ENCODE results near the gene CTSE.

The CTSE gene

DNA sequence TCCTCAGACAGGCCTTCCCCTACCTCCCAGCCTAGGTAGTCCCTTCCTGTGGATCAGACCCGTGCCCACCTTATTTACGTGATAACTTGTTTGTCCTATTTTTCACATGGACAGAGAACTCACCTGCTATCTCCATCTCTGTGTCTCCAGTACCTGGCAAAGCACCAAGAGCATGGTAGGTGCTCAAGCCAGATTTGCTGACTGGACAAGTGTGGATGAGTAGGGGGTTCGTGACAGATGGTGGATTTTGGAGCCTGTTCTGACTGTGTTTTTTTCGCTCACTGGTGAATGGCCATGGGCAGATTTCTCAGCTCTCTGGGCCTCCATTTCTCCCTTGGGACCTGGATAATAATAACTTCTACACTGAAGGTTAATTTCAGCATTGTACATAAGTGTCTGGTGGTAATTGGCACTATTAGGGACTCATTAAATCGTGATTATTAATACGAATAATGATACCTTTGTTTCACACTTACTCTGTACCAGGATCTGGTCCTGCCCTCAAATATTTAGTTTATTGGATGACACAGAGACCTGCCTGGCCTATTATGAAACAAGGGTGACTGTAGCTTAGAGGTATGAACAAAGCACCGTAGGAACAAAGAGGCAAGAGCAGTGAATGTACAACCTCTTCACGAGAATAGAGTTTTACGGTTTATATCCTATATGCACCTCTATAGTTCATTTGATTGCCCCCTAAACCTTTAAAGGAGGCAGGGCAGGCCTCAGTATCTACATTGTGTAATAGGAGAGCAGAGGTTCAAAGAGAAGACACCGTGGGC, 56.0 kb downstream of the CTSE start:
- DNase-seq, result no peak

DNA sequence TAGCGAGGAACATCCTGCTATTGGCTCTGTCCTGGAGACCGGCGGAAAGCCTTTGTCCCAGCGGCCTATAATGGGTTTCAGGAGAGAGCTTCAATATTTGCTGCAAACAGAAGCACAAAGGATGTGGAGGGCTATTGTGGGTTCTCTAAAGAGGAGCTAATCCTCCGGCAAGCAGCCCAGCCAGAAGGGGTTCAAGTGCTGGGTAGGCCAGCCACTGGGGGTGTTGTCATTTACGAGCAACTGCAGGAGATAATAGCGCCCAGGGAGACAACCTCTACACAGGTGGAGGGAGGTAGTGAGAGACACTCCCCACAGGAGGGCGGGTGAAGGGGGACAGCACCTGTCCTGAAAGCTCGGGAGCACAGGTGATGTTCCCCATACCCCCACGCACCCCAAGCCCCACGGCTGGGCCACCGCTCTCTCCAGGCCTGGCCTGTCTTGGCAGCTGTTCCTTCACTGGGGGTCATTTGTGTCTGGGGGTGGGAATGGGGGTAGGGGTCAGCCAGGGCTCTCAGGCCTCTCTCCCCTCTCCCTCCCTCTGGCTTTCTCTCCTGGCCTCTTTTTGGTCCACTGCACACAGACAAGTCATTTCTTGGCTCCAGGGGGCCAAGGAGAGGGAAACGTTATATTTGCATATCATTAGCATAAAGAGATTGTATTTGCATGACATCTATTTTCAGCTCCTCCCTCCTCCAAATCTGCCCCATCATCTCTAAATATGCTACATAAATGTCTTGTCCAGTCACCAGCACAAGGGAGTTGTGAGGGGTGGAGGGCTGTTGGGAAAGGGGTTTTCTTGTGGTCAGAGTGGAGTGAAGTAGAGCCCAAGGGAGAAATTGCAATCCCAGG, 58.4 kb downstream of the CTSE start:
- no peak for DNase-seq

DNA sequence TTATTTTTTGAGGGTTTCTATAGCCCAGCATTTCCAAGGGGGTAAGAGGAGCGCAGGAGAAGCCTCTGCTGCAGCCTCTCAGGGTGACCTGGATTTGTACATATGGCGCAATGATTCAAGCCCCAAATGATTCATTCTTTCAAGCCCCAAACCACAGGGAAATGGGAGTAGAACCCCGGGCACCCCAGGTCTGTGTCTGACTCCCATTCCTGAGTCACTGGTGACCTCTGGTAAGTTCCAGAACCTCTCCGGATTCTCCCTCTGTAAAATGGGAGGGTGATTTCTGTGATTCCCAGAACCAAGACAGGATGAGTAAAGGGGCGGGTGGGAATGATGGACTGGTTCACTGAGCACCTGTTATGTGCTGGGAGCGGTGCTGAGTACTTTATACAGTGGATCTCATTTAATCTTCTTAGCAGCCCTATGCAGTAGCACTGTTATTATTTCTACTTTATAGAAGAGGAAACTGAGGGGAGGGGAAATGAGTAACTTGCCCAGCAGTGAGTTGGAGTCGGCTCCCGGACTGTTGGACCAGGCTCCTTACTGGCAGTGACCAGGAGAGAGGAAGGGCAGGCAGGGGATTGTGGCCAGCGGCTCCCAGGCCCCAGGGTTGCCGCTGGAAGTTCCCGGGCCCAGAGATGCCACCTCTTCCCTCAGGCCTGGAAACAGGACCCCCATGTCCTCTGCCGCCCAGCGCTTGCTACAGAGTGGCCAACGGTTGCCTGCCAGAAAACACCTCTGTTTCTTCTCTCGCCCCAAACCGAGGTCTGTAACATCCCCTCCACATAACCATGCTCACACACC, 60.1 kb downstream of the CTSE start:
- no peak for DNase-seq

DNA sequence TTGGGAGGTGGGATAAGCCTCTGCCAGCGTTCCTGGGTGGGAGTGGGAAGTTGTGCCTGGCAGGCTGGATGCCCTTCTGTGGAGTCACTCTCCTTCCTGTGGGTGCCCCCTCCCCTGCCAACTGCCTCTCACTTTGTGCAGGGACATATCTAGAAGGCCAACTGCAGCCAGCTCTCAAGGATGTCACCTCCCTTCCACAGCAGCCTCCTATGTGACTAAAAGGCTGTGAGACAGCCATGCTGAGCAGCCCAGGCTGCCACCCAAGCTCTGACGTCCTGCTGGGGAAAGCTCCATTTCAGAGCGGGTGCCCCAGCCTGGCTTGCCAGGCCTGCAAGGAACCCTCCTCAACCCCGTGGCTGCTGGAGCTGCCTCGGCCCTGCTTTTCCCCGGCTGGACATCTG, 60.9 kb downstream of the CTSE start:
- DNase-seq, result no peak

DNA sequence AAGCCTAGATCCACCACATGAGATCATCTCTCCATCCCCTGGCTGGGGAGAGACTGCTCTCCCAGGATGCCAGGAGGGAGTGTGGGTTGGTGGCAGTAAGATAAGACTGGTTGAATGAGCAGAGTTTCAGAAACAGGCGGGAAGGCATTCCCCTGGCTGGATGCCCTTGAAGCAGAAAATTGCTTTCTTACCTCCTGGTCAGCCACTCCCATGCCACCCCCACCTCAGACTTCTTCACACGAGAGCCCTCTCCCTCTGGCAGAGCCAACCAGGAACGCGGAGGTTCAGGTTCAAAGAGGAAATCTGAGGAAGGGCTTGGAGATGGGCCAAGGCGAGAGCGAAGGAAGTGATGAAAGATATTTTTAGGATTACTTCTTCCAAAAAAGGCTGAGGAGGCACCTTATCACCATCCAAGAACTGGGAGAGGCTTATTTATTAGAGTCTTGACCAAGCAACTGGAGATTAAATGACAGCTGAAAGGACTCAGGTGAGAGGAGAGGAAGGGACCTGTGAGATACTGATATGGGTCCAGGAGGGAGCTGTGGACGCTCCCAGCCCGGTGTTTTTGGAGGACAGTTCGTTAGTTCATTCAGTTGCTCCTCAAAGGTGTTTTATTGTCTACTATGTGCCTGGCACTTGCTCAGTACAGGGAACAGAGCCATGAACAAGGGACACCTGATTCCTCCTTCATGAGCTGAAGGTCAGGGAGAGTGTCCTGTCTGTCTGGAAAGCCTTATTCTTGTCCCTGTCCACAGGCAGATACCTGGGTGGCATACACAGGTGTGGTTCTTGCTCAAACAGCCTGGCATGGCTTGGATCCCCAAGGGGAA, 61.5 kb downstream of the CTSE start:
- no peak for DNase-seq

DNA sequence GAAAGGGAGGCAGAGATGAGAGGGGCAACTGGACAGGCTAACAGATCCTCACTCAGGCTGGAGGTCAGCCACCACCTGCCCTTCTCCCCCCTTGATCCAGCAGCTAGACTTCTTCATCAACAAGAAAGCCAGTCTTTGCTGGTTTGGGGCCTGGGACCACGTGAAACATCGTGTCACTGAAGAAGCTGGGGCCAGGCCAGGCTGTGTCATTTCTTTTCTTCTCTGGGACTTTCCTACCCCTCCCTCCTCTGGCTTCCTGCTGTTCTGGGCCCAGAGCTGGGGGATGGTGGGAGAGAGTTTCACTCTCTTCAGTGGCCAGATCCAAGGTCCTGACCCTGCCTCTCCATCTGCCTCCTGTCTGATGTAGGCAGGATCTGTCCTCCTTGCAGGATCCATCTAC, 62.3 kb downstream of the CTSE start:
- DNase-seq, result peak; percentile 19

DNA sequence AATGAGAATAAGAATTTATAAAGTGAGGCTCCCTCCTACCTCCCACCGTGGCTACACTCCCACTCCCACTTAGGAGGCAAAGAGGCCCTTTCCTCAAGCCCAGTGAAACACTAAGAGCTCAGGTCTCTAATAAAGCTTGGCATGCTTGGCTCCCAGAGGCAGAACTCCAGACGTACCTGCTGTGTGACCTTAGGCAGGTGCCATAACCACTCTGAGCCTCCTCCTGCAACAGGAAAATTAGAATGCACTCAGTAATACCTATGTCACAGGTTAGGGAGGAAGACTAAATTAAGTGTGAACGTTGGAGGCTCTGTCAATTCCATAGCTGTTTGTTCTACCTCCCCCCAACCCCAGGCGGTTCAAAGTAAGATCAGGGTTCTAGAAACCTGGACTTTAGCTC, 63.9 kb downstream of the CTSE start:
- no peak for DNase-seq
